ENCODE data around the gene SCNN1G. TPM values are rescaled to one million over a fixed set of nuclear protein-coding genes. Genes with fewer than 3 reads are reported as not detected.

The SCNN1G gene
- total and polyA plus RNA-seq, 2 of the 13 experiments (the other 11 are each of a cell fraction or from before 2014, with no cell fraction given): not detected

- no peak for TF ChIP-seq GLMP (CRISPR knock-in tag; IDR thresholded peaks at IDR 0.05; ENCODE audit: borderline replicate concordance)
- peak; percentile 94 for TF ChIP-seq ZFX (CRISPR knock-in tag; IDR thresholded peaks at IDR 0.05; ENCODE audit: low read depth)
- no peak for TF ChIP-seq PRDM4 (CRISPR knock-in tag; IDR thresholded peaks at IDR 0.05; ENCODE audit: borderline replicate concordance)
- peak; percentile 95 for TF ChIP-seq MAX (IDR thresholded peaks at IDR 0.05)
- TF ChIP-seq ZNF607 (CRISPR knock-in tag; IDR thresholded peaks at IDR 0.05; ENCODE audit: borderline replicate concordance): peak; percentile 69
- peak; percentile 9; the same call in 1 of the 2 replicates for TF ChIP-seq ZNF12 (CRISPR knock-in tag; IDR thresholded peaks at IDR 0.05)
- TF ChIP-seq GABPB1 (CRISPR knock-in tag; IDR thresholded peaks at IDR 0.05): peak; percentile 70; the same call in 1 of the 2 replicates
- TF ChIP-seq THRA (CRISPR knock-in tag; IDR thresholded peaks at IDR 0.05; ENCODE audit: borderline replicate concordance): peak; percentile 95
- TF ChIP-seq HNRNPL (IDR thresholded peaks at IDR 0.05; ENCODE audit: low read depth, low read length): no peak
- TF ChIP-seq TAF1 (CRISPR knock-in tag; IDR thresholded peaks at IDR 0.05): no peak; the same call in 1 of the 2 replicates
- TF ChIP-seq KAT7 (CRISPR knock-in tag; IDR thresholded peaks at IDR 0.05; ENCODE audit: borderline replicate concordance): peak; percentile 75; the same call in 1 of the 2 replicates
- TF ChIP-seq ATRX (CRISPR knock-in tag; IDR thresholded peaks at IDR 0.05; ENCODE audit: borderline replicate concordance): no peak
- peak; percentile 87; the same call in 1 of the 2 replicates for TF ChIP-seq CENPT (CRISPR knock-in tag; IDR thresholded peaks at IDR 0.05; ENCODE audit: low read depth)
- 0 out of 2 replicates have a peak, but pooled peaks have one; percentile 10 for TF ChIP-seq ZFP82 (CRISPR knock-in tag; IDR thresholded peaks at IDR 0.05; ENCODE audit: borderline replicate concordance)
- peak; percentile 63 for TF ChIP-seq AGO2 (optimal IDR thresholded peaks at IDR 0.05; ENCODE audit: low read depth, low read length)
- peak; percentile 84; the same call in 1 of the 2 replicates for TF ChIP-seq IRX3 (CRISPR knock-in tag; IDR thresholded peaks at IDR 0.05; ENCODE audit: borderline replicate concordance, low read depth)
- no peak for TF ChIP-seq SMC3 (IDR thresholded peaks at IDR 0.05; ENCODE audit: low read length)
- TF ChIP-seq ZNF543 (CRISPR knock-in tag; IDR thresholded peaks at IDR 0.05): peak; percentile 32; the same call in 1 of the 2 replicates
- TF ChIP-seq ETV6 (CRISPR knock-in tag; conservative IDR thresholded peaks at IDR 0.05): peak; percentile 88; the same call in 1 of the 2 replicates
- TF ChIP-seq U2AF1 (optimal IDR thresholded peaks at IDR 0.05; ENCODE audit: low read depth, low read length): no peak
- peak; percentile 97 for TF ChIP-seq MYC (CRISPR knock-in tag; IDR thresholded peaks at IDR 0.05; ENCODE audit: borderline replicate concordance)
- peak; percentile 56 for TF ChIP-seq RAD21 (CRISPR knock-in tag; IDR thresholded peaks at IDR 0.05)
- peak; percentile 79; the same call in 1 of the 2 replicates for TF ChIP-seq TFDP1 (CRISPR knock-in tag; IDR thresholded peaks at IDR 0.05; ENCODE audit: borderline replicate concordance)
Observed at GRCh38 chr16:23148513-23149266, 33.9 kb upstream of the SCNN1G start (continued).

All from HepG2 (cell line).